Right atrium auricular region (tissue), 2 donors: ENCODE data around the gene PRRC2B. TPM values are rescaled to one million over a fixed set of nuclear protein-coding genes. Genes with fewer than 3 reads are reported as not detected.

Experiments
- DNase-seq: peaks from one replicate; pipeline ENCODE4 v3.0.0-alpha.2; 2019; ENCODE audit warnings: low spot score
- H3K27ac ChIP-seq, 2 donors: fragments of 200-600 bp; sonication (generic); 1 replicate in 1 of 2; 2 replicates in 1 of 2; pipeline ENCODE4 v1.5.1; 2016 to 2019
- H3K27me3 ChIP-seq, 2 donors: fragments of 200-600 bp; sonication (generic); one replicate each; pipeline versions ENCODE4 v1.5.1 to v1.6.0; 2017 to 2019
- H3K36me3 ChIP-seq: fragments of 200-600 bp; sonication (generic); one replicate; pipeline ENCODE4 v1.5.1; 2016
- H3K4me1 ChIP-seq, 2 donors: fragments of 200-600 bp; sonication (generic); one replicate each; pipeline versions ENCODE4 v1.5.1 to v1.6.0; 2017 to 2019
- H3K4me3 ChIP-seq, 2 donors: fragments of 200-600 bp; sonication (generic); 1 replicate in 1 of 2; 2 replicates in 1 of 2; pipeline ENCODE4 v1.5.1; 2017 to 2019; ENCODE audit warnings: mild to moderate bottlenecking in 1 of 2, moderate library complexity in 1 of 2
- H3K9me3 ChIP-seq, 2 donors: fragments of 200-600 bp; sonication (generic); one replicate each; pipeline ENCODE4 v1.5.1; 2019
- total RNA-seq, 2 donors: library from RNA; depleted of rRNA; stranded (reverse); fragments of >200 nt; gene quantifications; one replicate each; pipeline ENCODE4 v1.1.0, GENCODE V29; 2016
- TF ChIP-seq, protein P1 (sequence below), 2 donors: fragments of 200-600 bp; sonication (generic); IDR thresholded peaks; one replicate each; pipeline ENCODE4 v1.5.1; 2019; ENCODE audit warnings: antibody characterized with exemption in 2 of 2

Gene PRRC2B
- total RNA-seq, 2 donors from 2014 or later, result 76.7 to 120 TPM

DNA sequence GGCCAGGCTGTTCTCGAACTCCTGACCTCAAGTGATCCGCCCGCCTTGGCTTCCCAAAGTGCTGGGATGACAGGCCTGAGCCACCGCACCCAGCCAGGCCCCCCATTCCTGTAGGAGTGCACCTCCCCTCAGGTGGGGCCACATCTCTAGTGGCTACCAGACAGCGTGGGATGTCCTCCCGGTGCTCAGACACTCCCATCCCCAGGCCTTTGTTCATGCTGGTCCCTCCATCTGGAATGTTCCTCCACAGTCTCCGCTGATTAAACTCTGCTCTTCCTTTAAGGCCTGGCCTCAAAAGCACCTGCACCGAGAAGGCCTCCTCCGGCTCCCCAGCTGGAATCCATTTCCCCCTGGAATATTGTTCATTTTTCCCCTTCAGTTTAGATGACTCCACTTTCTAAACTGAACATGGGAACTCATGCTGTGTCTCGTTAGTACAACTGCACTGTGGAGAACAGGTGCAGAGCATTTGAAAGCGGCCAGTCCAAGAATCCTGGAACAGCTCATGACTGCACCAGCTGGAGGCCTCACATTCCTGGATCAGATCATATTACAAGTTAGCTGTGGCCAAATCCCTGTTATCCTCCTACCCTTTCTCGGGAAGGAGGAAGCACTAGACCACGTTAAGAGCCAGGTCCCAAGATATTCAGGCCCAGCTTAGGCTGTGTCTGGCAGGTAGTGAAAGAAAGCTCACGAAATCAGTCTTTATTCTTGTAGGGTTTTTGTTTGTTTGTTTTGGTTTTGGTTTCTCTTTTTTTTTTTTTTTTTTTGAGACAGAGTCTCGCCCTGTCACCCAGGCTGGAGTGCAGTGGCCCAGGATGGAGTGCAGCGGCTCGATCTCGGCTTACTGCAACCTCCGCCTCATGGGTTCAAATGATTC is 10.8 kb upstream of the PRRC2B start:
- Histone ChIP-seq H3K9me3 (no peaks in the 10 kb centered on the region), H3K4me1 (peaks cover 4 to 15% of the 10 kb centered on the region in 2 donors), H3K27me3 (no peaks in the 10 kb centered on the region), H3K36me3 (no peaks in the 10 kb centered on the region), H3K4me3 (peak overlapping the region in 1 of 2 donors; percentile 15), H3K27ac (peak overlapping the region; percentile 69 to 86)
- DNase-seq, result peak; percentile 65
- TF ChIP-seq, protein P1, sequence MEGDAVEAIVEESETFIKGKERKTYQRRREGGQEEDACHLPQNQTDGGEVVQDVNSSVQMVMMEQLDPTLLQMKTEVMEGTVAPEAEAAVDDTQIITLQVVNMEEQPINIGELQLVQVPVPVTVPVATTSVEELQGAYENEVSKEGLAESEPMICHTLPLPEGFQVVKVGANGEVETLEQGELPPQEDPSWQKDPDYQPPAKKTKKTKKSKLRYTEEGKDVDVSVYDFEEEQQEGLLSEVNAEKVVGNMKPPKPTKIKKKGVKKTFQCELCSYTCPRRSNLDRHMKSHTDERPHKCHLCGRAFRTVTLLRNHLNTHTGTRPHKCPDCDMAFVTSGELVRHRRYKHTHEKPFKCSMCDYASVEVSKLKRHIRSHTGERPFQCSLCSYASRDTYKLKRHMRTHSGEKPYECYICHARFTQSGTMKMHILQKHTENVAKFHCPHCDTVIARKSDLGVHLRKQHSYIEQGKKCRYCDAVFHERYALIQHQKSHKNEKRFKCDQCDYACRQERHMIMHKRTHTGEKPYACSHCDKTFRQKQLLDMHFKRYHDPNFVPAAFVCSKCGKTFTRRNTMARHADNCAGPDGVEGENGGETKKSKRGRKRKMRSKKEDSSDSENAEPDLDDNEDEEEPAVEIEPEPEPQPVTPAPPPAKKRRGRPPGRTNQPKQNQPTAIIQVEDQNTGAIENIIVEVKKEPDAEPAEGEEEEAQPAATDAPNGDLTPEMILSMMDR (IDR thresholded peaks at IDR 0.05), result no peak

DNA sequence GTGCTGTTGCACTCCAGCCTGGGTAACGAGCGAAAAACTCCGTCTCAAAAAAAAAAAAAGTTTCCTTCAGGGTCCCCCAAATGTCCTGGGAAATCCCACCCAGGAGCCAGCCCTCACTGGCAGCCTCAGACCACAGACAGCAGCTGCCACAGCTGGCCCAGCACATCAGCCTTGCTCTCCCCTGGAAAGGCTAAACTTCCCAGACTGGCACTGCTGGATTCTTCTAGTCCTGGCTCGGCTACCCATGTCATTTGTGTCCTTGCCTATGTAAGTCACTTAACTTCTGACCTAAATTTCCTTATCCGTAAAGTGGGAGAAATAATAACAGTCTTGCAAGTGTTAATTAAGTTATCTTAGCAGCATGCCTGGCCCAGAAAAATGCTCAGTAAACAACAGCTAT is 8.6 kb upstream of the PRRC2B start:
- H3K9me3 ChIP-seq, result no peaks in the 10 kb centered on the region
- no peak overlapping the region for H3K27ac ChIP-seq
- H3K4me3 ChIP-seq, result no peak overlapping the region
- no peaks in the 10 kb centered on the region for H3K36me3 ChIP-seq
- no peak for DNase-seq
- no peaks in the 10 kb centered on the region for H3K27me3 ChIP-seq
- peaks cover 4 to 15% of the 10 kb centered on the region in 2 donors for H3K4me1 ChIP-seq
- TF ChIP-seq, protein P1 (IDR thresholded peaks at IDR 0.05), result no peak

DNA sequence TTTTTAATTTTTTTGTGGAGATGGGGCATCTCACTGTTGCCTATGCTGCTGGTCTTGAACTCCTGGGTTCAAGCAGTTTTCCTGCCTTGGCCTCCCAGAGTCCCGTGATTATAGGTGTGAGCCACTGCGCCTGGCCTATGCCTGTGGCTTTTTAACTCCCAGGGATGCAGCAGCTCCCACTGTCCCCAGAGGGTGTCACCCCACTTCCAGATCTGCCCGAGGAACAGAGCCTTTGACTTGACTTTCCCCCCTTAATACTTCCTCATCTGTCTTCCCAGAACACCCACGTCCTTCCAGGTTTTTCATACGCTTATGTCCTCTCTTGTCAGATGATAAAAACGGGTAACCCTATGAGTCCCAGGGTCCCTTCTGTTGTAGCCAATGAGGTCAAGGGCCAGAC is 7.6 kb upstream of the PRRC2B start:
- H3K36me3 ChIP-seq, result no peaks in the 10 kb centered on the region
- no peak overlapping the region for H3K4me3 ChIP-seq
- TF ChIP-seq, protein P1 (IDR thresholded peaks at IDR 0.05), result peak in 1 of 2 donors; percentile 24
- H3K27ac ChIP-seq, result no peak overlapping the region
- H3K27me3 ChIP-seq, result no peaks in the 10 kb centered on the region
- H3K4me1 ChIP-seq, result peaks cover 4 to 15% of the 10 kb centered on the region in 2 donors
- H3K9me3 ChIP-seq, result no peaks in the 10 kb centered on the region
- DNase-seq, result no peak

DNA sequence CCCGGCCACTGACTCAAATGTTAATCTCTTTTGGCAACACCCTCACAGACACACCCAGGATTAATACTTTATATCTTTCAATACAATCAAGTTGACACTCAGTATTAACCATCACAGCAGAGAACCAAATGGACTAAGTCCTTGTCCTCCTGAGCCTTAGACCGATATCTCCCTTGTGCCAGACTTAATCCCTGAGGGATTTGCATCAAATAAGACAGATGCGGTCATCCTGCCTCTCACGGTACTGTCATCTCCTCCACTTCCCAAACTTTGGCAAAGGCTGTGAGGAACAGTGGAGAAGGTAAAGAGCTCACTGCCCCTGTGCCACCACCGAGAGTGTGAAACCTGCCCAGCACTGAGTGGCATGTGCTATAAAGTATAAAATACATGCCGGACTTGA is 6.5 kb upstream of the PRRC2B start:
- Histone ChIP-seq H3K27me3 (no peaks in the 10 kb centered on the region), H3K27ac (no peak overlapping the region), H3K9me3 (no peaks in the 10 kb centered on the region), H3K4me1 (peaks cover 4 to 15% of the 10 kb centered on the region in 2 donors), H3K4me3 (no peak overlapping the region), H3K36me3 (no peaks in the 10 kb centered on the region)
- TF ChIP-seq, protein P1 (IDR thresholded peaks at IDR 0.05), result no peak
- no peak for DNase-seq

DNA sequence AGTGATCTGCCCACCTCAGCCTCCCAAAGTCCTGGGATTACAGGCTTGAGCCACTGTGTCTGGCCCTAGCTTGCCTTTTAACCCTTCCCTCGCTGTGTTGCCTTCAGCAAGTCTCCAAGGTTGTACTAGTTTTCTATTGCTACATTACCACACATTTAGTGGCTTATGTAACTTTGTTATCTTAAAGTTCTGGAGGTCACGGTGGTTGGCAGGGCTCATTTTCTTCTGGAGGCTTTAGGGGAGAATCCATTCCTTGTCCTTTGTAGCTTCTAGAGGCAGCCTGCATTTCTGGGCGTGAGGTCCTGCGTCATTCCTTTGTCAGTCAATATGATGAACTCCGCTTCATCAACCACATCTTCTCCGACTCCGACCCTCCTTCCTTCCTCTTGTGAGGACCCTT is 2.9 kb upstream of the PRRC2B start:
- TF ChIP-seq, protein P1 (IDR thresholded peaks at IDR 0.05), result no peak
- no peak overlapping the region for H3K27ac ChIP-seq
- no peak overlapping the region for H3K4me3 ChIP-seq

More for the DNA sequence above, 2.9 kb upstream of the PRRC2B start:
- H3K27me3 ChIP-seq, result no peaks in the 10 kb centered on the region
- no peaks in the 10 kb centered on the region for H3K9me3 ChIP-seq
- DNase-seq, result no peak
- peaks cover 0 to 20% of the 10 kb centered on the region in 2 donors for H3K4me1 ChIP-seq
- no peaks in the 10 kb centered on the region for H3K36me3 ChIP-seq
